ENCODE measurements around the gene GLP2R. TPM values are rescaled to one million over a fixed set of nuclear protein-coding genes. Genes with fewer than 3 reads are reported as not detected.
"Not testable (repeated sequence)": the region's sequence is repeated elsewhere in the genome, so short reads cannot be mapped to it uniquely, and the experiment has no call there.

The GLP2R gene, protein sequence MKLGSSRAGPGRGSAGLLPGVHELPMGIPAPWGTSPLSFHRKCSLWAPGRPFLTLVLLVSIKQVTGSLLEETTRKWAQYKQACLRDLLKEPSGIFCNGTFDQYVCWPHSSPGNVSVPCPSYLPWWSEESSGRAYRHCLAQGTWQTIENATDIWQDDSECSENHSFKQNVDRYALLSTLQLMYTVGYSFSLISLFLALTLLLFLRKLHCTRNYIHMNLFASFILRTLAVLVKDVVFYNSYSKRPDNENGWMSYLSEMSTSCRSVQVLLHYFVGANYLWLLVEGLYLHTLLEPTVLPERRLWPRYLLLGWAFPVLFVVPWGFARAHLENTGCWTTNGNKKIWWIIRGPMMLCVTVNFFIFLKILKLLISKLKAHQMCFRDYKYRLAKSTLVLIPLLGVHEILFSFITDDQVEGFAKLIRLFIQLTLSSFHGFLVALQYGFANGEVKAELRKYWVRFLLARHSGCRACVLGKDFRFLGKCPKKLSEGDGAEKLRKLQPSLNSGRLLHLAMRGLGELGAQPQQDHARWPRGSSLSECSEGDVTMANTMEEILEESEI
- polyA plus RNA-seq (ENCODE audit: insufficient read length in 4 of 4) = not detected

GRCh38 chr17:9825641-9826150 lies at the start of gene GLP2R:
GLP2R (plus strand) TSS chr17:9825924; CDS start chr17:9826064, 140 bp downstream.
- DNase-seq (ENCODE audit: low read depth in 4 of 4, low spot score in 2 of 4) = no peak

GRCh38 chr17:9776911-9777310 lies 48.8 kb upstream of the GLP2R start:
- DNase-seq (ENCODE audit: low read depth in 4 of 4, low spot score in 2 of 4) = no peak

DNA sequence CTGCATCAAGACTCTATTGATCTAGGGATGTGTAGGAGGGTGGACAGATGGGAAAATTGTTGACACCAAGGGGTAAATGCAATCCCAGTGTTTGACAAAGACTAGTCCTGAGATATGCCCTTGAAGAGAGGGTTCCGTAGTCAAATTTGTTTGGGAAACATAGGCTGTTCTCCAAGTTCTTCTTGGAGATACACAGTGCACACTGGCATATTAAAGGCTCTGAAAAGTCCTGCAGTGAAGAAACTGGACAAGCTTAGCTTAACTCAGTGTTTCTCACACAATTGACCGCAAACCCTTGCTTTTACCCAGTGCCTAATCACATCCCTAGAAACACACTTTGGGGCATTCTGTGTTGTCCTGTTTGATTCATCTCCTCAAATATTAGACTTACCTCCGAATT lies 45.2 kb upstream of the GLP2R start:
- no peak for DNase-seq (ENCODE audit: low read depth in 4 of 4, low spot score in 2 of 4)

DNA sequence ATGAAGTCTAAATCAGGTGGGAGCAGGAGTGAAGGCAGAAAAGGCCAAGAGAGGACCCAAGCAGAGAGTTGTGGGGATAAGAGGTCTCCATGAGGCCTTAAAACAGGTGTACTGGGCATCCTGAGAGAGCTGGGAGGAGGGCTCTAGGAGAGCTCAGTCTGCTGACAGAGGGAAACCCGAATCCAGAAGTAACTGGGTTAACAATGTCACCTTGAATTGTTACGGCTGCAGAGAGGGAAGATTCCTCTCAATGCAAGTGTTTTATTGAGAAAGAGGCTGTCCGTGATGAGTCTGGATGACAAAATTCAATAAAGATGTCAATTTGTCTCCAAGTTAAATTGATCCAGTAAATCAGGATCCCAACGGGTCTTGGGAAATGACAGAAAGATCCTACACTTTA lies 42.7 kb upstream of the GLP2R start:
- DNase-seq (ENCODE audit: low read depth in 4 of 4, low spot score in 2 of 4) = no peak

DNA sequence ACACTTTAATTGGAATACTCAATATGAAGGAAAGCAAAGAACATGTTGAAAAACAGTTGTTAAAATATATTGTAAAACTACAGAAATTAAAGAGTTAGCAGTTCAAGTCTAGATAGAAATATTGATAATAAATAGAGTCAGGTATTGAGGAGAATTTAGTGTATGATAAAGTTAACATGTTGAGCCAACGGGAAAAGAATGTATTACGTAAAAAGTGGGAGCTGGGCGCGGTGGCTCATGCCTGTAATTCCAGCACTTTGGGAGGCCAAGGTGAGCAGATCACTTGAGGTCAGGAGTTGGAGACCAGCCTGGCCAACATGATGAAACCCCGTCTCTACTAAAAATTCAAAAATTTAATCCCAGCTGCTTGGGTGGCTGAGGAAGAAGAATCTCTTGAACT lies 42.3 kb upstream of the GLP2R start:
- DNase-seq (ENCODE audit: low read depth in 4 of 4, low spot score in 2 of 4) = not testable (repeated sequence)

GRCh38 chr17:9784544-9784943 lies 41.2 kb upstream of the GLP2R start:
- no peak for DNase-seq (ENCODE audit: low read depth in 4 of 4, low spot score in 2 of 4)

DNA sequence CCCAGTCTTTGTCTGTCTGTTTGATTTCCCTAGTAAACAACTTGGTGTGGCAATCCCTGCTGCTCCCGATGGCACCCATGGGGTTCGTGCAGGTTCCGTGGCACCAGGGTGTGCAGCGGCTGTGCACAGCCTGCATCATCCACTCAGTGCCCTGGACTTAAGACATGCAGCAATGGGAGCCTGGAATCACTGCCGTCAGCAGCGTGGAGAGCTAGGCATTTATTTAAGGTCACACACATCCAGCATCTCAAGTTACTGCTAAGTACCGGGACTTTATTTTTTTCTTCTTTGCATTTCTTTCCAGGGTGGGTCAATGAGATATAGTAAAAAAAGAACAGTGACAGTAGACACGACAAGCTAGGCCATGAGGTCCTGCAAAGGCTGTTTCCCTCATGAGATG lies 37.1 kb upstream of the GLP2R start:
- no peak for DNase-seq (ENCODE audit: low read depth in 4 of 4, low spot score in 2 of 4)

DNA sequence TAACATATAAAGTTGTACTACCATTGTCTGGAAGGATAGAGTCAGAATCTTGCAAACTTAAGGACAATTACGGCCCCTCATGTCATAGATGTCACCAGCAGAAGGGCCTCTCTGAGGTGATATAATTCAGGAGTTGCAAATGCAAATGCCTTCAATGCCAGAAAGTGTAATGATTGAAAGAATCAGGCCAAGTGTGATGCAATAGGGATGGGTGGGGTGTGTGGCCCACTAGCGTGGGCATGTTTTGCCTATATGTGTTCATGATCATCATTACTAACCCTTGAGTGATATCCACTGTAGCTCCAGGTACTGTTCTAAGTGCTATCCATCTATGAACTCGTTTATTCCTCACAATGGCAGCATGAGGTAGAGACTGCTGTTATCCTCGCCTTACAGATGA lies 35.4 kb upstream of the GLP2R start:
- no peak for DNase-seq (ENCODE audit: low read depth in 4 of 4, low spot score in 2 of 4)

- DNase-seq (ENCODE audit: low read depth in 4 of 4, low spot score in 2 of 4) = no peak
Measured at GRCh38 chr17:9790889-9791876, 34.5 kb upstream of the GLP2R start, which contains the start of gene DHRS7C. DHRS7C (minus strand) TSS chr17:9791592; CDS start chr17:9791284, 308 bp downstream.

GRCh38 chr17:9792181-9792840 lies 33.4 kb upstream of the GLP2R start:
- DNase-seq (ENCODE audit: low read depth in 4 of 4, low spot score in 2 of 4) = no peak

DNA sequence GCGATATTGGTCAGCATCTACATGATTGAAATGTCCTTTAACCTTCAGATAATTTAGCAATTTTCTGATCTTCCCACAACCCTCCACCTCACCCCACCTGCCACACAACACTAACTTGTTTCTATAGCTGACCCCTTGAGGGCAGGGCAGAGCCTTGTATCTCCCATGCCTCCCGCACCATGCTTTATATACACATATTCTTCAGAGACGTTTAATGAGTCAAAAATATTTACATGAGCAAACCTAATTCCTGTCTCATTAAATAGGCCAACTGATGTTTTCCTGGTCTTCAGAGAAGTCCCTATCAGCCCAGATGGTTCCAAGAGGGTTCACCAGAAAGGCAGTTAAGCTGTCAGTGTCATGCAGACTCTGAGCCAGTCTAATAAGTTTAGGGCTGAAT lies 27.7 kb upstream of the GLP2R start:
- DNase-seq (ENCODE audit: low read depth in 4 of 4, low spot score in 2 of 4) = no peak

- no peak for DNase-seq (ENCODE audit: low read depth in 4 of 4, low spot score in 2 of 4)
Measured at GRCh38 chr17:9798724-9799123, 27.0 kb upstream of the GLP2R start.

- no peak for DNase-seq (ENCODE audit: low read depth in 4 of 4, low spot score in 2 of 4)
Measured at GRCh38 chr17:9801505-9801904, 24.2 kb upstream of the GLP2R start.

DNA sequence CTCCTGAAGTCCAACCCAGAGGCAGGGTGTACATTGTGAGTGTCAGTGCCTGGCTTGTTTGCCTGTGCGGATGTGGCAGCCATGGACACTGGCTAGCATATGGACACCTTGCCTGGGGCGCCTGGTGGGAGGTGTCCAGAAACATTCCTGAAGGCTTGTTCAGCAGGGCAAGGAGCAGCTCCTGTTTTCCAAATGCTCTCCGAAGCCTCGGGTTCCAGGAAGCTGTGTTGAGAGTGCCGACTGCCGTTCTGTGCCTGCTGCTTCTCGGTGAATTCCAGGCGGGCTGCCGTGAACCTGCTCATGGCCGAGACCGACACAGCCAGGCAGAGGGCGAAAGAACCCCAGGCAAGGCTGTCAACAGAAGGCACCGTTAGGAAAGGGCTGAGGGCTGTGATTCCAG lies 23.4 kb upstream of the GLP2R start:
- no peak for DNase-seq (ENCODE audit: low read depth in 4 of 4, low spot score in 2 of 4)

GRCh38 chr17:9802697-9803096 lies 23.0 kb upstream of the GLP2R start:
- DNase-seq (ENCODE audit: low read depth in 4 of 4, low spot score in 2 of 4) = no peak

GRCh38 chr17:9805769-9806168 lies 20.0 kb upstream of the GLP2R start:
- DNase-seq (ENCODE audit: low read depth in 4 of 4, low spot score in 2 of 4) = no peak

GRCh38 chr17:9806699-9807098 lies 19.0 kb upstream of the GLP2R start:
- DNase-seq (ENCODE audit: low read depth in 4 of 4, low spot score in 2 of 4) = no peak

DNA sequence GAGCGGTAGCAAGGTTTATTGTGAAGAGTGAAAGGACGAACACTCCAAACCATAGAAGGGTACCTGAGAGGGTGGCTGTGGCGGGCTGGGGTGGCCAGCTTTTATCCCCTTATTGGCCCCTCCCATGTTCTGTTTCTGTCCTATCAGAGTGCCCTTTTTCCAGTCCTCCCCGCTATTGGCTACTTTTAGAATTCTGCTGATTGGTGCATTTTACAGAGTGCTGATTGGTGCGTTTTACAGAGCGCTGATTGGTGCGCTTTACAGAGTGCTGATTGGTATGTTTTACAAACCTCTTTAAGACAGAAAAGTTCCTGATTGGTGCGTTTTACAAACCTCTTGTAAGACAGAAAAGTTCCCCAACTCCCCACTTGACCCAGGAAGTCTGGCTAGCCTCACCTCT lies 16.3 kb upstream of the GLP2R start:
- no peak for DNase-seq (ENCODE audit: low read depth in 4 of 4, low spot score in 2 of 4)

GRCh38 chr17:9810100-9810949 lies 15.4 kb upstream of the GLP2R start:
- DNase-seq (ENCODE audit: low read depth in 4 of 4, low spot score in 2 of 4) = no peak
